22Rv1 (cell line): ENCODE data around the gene IQCB1.
"Not testable (repeated sequence)": the region's sequence is repeated elsewhere in the genome, so short reads cannot be mapped to it uniquely, and the experiment has no call there.

Source experiments
- H3K27ac ChIP-seq: fragments of 450-650 bp; 2 replicates; pipeline ENCODE4 v1.5.1; 2017
- ZFX ChIP-seq: fragments of 450-650 bp; IDR thresholded peaks from 2 replicates; pipeline ENCODE4 v1.6.1; 2017; ENCODE audit warnings: antibody characterized with exemption, borderline replicate concordance
- TF ChIP-seq, protein P1 (sequence below): fragments of 450-650 bp; IDR thresholded peaks from 2 replicates; pipeline ENCODE4 v1.5.1; 2017; ENCODE audit warnings: mild to moderate bottlenecking

The IQCB1 gene

DNA sequence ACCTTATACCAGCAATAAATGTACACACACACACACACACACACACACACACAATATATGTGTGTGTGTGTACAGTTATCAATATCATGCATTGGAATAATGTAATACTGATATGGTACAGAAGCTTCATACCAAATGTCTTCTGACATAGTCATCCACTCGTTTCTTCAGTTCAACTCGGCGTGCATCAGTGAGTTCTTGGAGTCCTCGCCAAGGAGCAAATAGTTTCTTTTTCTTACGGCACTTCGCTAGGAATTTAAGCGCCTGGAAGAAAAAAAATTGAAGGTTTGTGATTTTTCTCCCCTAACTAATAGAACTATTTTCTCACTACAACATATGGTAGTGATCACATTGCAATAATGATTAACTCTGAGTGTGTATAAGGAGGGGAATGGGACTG is 53.2 kb downstream of the IQCB1 start:
- H3K27ac ChIP-seq, result no peak overlapping the region
- TF ChIP-seq, protein P1, sequence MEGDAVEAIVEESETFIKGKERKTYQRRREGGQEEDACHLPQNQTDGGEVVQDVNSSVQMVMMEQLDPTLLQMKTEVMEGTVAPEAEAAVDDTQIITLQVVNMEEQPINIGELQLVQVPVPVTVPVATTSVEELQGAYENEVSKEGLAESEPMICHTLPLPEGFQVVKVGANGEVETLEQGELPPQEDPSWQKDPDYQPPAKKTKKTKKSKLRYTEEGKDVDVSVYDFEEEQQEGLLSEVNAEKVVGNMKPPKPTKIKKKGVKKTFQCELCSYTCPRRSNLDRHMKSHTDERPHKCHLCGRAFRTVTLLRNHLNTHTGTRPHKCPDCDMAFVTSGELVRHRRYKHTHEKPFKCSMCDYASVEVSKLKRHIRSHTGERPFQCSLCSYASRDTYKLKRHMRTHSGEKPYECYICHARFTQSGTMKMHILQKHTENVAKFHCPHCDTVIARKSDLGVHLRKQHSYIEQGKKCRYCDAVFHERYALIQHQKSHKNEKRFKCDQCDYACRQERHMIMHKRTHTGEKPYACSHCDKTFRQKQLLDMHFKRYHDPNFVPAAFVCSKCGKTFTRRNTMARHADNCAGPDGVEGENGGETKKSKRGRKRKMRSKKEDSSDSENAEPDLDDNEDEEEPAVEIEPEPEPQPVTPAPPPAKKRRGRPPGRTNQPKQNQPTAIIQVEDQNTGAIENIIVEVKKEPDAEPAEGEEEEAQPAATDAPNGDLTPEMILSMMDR, result no peak
- no peak for TF ChIP-seq ZFX

DNA sequence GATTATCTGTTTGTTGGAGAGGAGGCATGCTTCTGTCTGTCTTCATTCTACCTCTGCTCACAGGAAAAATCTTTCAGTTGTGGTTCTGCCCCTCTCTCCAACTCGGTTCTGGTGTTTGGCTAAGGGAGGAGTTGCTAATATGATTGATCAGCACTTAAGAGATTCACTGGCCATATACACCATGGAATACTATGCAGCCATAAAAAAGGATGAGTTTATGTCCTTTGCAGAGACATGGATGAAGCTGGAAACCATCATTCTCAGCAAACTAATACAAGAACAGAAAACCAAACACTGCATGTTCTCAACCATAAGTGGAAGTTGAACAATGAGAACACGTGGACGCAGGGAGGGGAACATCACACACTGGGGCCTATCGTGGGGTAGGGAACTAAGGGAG is 59.8 kb downstream of the IQCB1 start:
- not testable (repeated sequence) for H3K27ac ChIP-seq

DNA sequence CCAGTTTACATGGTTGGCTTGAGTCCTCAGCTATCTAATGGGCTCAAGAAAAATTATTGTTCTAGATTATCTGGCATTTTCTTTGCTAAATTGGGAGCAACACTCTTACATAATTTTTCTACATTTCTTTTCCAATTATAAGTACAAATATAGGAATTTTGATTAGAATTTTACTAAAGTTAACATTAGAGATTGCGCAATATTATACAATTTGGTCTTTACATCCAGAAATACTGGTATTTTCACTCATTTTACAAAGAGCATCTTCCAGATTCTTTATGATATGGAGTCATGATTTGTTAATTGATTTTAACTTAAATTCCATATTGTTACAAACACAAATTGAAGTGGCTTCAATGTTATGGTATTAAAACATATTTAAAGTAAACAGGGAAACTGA is 65.6 kb downstream of the IQCB1 start:
- no peak overlapping the region for H3K27ac ChIP-seq
- TF ChIP-seq ZFX, result no peak
- TF ChIP-seq, protein P1, result no peak

DNA sequence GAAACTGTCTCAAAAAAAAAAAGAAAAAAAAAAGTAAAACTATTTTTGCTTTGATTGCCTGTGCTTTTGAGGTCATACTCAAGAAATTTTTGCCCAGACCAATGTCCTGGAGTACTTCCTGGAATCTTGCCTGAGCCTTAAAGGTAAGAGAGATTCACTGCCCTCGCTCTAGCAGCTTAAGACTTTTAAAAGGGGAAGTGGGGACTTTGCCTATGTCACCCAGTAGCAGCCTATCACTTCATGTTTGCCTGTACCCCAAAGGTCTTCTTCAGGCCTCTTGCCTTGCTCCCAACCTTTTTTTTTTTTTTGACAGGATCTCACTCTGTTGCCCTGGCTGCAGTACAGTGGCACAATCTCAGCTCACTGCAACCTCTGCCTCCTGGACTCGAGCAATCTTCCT is 66.4 kb downstream of the IQCB1 start:
- no peak overlapping the region for H3K27ac ChIP-seq
- no peak for TF ChIP-seq ZFX
- TF ChIP-seq, protein P1, result no peak

DNA sequence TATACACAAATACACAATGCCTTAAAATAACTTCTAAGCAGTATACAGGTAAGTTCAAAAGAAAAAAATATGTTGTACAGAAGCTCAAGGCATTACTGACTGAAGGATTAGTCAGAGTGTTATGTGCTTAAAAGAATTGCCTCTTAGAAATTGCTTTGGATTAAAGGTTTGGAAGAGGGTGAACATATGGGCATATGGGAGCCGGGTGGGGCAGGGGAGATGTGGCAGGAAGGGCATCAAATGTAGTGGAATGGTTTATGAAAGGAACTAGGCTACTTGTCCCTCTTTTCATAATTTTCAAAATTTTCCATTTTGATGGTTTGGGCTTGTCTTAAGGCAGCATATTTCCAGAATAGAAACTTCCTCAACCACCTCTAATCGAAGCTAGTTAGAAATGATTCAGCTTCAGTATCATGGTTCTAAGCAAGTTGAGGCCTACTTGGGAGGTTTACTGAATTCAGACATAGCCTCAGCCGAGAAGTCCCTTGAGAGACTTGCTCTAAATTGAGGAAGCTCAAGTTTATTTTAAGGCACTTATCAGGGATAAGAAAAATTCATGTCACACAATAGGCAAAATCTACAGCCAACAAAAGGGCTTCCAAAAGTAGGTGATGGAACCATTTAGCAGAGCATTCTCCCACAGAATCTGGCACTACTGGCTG is 75.2 kb downstream of the IQCB1 start:
- TF ChIP-seq ZFX, result no peak
- TF ChIP-seq, protein P1, result no peak
- no peak overlapping the region for H3K27ac ChIP-seq

DNA sequence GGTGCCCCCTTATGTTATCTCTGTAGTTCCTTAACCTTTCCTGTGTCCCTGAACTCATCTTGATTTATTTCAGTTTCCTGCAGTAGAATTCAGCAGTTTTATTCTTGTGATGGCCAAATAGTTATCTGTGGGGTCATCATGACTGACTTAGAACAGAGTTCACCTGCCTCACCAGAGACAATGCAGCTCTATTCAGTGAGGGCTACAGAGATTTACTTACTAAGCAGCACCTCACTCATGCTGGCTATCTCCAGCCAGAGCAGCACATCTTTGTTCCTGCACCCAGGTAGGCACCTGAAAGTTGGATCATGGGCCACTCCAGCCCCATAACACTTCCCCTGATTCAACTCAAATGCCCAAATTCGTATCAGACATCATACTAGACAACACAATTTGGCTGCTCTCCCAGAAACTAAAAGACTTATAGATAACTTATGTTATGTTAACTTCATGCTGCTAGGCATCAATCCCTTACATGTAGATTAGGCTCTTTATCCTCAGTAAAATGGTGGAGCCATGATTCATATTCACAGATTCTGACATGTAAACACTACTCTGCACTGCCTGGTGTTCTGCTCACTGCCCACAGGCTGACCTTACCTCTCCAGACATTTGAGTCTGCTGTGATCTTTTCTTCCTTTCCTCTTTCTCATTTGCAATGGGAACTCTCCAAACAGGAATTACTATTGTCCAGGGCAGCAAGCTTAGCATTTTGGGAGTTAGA is 76.0 kb downstream of the IQCB1 start:
- TF ChIP-seq, protein P1, result no peak
- TF ChIP-seq ZFX, result no peak
- no peak overlapping the region for H3K27ac ChIP-seq

DNA sequence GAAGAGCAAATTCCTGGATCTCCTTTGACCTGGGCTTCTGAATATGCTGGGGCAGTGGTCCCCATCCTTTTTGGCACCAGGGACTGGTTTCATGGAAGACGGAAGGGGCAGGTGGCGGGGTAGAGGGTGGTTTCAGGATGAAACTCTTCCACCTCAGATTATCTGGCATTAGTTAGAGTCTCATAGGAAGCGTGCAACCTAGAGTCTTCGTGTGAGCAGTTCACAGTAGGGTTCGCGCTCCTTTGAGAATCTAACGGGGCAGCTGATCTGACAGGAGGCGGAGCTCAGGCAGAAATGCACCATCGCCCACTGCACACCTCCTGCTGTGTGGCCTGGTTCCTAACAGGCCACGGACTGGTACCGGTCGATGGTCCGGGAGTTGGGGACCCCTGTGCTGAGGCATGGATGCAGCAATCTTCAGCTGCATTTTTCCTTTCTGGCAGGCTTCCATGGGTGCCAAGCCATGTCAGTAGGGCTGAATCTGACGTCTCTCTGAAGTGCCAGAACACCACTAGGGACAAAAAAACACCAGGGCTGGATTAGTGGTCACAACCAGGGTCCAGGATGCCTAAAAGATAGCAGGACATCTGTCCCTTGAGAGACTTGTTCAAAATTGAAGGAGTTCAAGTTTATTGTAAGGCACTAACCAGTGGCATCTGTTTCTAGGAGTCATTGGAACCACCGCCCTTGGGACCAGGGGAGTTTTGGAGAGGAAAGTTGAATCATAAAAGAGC is 76.9 kb downstream of the IQCB1 start:
- no peak for TF ChIP-seq ZFX
- TF ChIP-seq, protein P1, result no peak
- no peak overlapping the region for H3K27ac ChIP-seq
